HS-5 (cell line): ENCODE data around the gene SLC7A8.

ENCODE experiments used
- DNase-seq: peaks from one replicate; pipeline ENCODE4 v3.0.0-alpha.2; 2012; ENCODE audit warnings: low read depth

The SLC7A8 gene

DNA sequence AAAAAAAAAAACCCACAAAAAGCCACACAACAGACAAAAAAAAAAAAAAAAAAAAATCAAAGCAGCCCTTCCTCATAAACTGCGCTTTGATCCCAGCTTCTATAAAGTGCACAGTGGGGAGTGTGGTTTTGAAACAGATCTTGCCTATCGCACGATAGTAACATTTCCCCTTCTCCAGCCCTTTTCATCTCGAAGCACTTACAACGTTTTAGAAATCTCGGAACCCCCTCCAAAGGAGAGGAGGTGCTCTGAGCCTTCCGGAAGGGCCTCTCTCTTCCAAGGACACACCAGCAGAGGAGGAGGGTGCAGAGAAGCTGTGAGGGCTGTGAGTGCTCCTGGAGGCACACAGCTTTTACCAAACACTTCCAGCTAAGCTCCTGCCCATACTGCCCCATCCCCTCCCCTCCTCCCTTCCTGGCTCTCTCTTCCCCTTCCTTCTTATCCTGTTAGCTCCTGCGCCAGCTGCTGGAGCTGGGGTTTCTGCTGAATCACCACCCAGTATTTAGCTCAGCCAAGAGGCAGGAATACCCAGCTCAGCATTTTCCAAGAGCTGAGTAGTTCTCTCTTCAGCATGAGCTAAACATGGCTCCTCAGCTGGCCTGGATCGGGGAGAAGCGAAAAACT lies 28.4 kb downstream of the SLC7A8 start:
- DNase-seq = peak; percentile 52

DNA sequence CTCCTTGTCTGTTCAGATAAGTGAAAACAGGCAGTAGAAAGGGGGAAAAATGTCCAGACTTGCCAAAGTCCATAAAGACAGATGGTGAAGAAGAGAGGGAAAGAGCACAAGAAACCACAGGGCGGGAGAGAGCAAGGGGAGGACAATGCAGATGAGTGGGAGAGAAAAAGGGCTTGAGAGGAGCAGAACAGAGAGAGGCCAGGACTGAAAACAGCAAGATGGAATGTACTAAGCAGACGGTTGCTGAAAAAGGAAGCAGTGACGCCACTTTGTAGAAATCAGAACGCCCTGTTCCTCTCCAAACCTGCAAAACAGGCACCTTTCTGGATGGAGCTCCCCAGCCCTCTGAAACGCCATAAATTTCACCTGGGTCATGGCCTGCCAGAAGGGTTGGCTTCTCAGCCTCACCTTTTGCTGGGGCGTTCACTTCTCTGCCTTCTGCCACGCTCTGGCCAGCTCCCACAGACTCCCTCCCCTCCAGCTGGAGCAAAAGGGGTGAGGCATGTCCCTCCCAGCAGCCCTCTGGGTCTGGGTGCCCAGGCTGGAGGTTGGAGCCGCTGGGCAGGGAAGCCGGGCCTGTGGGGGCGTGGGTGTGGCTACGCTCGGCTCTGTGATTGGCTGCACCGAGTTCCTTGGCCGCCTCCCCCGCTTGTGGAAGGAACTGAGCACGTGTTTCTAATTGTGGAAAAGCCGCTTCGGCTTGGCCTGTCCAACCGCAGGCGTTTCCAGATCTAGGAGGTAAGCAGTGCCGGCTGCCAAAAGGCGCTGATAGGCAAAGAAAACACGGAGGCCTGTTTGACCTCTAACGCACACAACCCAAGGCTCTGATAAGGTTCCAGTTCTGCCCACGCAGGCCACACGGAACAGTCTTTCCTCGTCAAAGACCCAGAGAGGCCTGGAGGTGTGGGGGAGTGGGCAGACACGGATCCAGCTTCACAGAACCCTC lies 29.3 kb downstream of the SLC7A8 start:
- DNase-seq = no peak

DNA sequence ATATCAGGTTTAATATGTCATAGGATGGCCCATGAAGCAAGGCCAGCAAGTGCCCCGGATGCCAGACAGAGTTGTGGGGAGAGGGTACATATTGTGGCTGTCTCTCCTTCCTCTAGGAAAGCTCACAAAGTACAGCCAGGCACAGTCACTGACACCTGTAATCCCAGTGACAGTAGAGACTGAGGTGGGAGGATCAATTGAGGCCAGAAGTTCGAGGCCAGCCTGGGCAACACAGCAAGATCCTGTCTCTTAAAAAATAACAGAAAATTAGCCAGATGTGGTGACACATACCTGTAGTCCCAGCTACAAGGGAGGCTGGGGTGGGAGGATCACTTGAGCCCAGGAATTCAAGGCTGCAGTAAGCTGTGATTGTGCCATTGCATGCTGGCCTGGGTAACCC lies 32.1 kb downstream of the SLC7A8 start:
- DNase-seq = no peak

DNA sequence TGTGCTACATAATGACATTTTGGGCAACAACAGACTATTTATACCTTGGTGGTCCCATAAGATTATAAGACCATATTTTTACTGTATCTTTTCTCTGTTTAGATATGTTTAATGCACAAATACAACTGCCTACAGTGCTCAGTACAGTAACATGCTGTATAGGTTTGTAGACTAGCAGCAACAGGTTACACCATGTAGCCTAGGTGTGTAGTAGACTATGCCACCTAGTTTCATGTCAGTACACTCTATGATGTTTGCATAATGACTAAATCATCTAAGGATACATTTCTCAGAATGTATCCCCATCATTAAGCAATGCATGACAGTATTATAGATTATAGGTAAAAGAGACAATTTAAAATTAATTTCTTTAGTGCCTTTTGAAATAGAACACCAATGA lies 33.7 kb downstream of the SLC7A8 start:
- DNase-seq = no peak

DNA sequence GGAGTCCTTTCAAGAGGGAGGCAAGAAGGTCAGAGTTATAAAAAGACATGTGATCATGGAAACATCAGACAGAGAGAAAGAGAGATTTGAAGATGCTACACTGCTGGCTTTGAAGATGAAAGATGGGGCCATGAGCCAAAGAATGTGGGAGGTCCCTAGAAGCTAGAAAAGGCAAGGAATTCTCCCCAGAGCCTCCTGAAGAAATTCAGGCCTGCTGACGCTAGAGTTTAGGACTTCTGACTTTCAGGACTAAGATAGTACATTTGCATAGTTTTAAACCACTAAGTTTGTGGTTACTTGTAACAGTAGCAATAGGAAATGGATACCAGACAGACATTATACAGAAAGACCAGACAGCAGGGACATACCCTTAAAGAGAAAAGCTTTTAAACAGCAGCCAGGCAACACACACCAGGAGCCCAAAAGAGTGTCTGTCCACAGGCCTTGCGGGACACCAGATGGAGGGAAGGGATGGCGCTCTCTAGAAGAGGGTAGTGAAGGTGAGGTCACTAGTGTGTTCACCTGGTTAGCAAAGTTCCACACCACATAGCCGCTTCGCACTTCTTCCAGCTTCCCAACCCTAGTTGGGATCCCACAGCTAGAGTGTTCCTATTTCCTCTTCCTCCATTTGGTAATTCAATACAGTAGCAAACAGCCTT lies 34.7 kb downstream of the SLC7A8 start:
- no peak for DNase-seq

DNA sequence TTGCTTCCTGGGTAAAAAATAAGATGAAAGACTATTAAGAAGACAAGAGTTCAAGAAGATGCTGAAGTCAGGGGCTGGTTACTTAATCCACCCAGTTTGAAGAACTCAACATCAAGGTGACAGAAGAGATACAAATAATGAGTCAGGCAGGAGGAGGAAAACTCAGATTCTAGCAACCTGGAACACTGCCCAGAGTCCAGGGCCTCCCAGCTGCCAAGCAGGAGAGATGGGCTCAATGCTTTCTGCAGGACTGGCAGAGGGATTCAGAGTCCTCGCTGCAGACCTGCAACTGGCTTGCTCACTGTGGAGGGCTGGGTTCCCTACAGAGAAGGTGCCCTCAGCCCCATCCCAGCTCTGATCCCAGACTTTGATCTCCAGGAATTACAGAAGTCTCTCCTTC lies 35.8 kb downstream of the SLC7A8 start:
- no peak for DNase-seq

DNA sequence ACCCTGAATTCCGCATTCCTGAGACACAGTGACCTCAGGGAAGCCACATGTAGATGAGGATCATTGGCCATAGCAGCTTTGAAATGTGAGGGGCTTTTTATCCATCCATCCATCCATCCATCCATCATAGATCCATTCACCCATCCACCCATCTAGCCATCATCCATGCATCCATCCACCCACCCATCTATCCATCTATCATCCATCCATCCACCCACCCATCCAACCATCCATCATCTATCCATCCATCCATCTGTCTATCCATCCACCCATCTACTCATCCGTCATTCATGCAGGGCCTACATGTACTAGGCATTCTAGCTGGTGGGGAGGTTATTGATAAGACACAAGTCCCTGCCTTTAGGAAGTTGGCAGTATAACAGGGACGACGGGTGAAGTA lies 36.5 kb downstream of the SLC7A8 start:
- no peak for DNase-seq

DNA sequence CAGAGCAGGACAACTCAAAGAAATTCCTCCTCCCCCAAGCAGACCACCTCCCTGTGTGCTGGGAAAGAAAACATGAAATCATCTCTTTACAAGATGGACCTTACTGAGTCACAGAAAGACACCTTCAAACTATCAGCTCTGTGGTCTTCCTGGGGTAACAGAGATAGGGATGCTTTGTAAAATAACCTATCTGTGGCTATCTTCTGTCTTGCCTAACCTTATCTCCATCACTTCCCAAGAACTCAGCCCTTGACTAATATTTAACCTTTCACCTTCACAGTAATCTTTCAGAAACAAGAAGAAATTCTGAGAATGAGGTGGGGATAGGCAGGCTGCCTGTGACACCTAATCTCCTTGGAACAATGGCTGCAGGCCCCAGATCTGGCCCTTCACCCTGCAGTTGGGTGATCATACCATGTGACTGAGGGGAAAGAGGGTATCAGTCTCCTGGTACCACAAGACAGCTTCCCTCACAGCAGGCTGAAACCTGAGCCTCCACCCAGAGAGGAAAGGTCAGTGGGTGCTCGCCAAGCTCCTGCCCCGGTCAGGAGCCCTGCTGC lies 37.0 kb downstream of the SLC7A8 start:
- no peak for DNase-seq

DNA sequence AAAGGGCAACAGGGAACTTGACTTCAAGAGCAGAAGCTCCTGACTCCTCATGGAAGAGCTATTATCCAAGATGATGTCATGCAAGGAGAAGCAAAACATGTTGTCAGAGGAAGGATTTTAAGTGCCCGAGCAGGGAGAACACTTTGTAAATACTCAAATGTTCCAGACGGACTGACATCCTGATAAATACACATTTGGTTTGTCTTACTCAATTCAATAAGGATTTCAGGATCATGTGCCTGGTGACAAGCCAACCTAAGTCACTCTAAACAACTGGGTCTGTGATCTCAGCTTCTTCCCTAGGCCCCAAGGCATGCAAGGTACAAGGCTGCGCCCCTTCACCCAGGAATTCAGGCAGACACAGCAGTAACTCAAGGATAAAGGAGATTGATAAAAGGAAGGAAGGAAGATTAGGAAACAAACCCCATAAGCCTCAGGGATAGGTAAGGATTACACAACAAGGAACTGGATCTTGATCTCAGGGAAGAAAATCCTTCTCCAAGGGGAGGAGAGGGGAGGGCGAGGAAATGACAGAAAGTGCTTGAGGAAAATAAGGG lies 37.6 kb downstream of the SLC7A8 start:
- no peak for DNase-seq

DNA sequence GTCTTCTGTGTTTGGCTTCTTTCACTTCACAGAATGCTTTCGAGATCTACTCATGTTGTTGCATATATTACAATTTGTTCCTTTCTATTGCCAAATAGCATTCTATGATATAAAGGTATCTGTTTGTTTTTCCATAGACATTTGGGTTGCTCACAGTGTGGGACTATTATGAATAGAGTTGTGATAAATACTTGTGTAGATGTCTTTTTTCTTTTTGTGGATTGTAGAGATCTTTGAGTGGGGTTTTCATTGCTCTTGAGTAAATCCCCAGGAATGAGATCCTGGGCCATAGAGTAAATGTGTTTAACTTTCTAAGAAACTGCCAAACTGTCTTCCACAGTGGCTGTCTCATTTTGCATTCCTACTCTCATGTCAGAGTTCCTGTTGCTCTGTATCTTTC lies 39.5 kb downstream of the SLC7A8 start:
- DNase-seq = no peak

DNA sequence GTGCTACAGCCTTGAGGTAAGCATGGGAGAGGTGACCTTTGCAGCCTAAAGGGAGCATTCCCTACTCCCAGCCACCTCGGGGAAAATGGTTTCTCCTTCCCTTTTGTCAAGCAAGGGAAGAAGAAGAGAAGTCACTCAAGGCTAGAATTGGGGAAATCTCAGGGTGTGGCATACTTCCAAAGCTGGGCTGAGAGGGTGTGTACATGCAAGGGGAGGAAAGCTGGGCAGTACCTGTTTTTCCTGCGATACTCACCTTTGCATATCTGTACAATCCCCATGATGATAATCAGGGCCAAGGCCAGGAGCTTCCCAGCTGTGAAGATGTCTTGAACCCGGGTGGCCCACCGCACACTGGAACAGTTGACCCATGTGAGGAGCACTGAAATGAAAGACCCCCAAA lies 40.6 kb downstream of the SLC7A8 start:
- no peak for DNase-seq

DNA sequence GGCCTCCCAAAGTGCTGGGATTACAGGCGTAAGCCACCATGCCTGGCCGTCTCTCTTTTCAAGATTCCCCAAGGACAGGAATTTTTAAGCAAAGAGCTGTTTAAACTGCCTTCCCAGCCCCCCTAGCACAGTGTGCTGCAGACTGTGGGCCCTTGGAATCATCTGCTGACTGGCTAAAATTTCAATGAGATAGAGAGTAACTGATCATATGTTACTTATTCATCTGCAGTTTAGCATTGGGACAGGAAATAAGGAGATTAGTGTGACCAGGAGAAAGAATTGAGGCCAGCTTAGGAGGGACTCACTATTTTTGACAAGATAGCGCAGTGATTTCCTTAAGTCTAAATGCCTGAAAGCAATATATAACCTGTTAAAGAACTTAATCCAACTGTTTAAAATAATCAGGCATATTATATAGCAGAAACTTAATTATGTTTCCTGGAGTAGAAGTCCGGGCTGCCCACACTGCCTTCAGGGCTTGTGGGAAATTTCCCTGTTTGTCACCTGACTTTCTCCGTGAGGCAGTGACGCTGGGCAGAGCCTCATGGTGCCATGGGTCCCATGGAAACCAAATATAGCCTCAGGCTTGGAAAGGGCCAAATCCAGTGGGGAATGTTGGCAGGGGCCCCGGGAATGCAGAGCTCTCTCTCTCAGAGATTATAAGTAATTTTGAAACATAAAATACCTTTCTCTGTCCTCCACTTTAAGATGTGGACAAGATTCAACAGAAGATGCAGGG lies 41.6 kb downstream of the SLC7A8 start:
- DNase-seq = no peak

DNA sequence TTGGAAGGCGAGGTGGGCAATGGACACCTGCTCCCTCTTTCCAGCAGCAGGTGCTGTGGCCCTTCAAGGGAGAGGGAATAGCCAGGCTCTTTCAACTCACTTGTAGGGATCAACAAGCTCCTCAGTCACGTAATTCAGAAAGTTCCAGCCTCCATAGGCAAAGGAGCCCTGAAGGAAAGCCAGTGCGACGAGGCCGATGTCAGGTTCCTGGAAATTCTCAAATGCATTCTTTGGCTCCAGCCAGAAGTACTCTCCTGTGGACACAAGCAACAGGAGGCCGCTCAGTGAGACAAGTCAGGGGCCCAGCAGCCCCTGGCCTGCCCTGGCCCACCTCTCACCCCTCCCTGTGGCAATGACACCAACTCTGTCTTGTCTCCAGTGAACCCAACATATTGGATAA lies 43.1 kb downstream of the SLC7A8 start:
- DNase-seq = no peak

DNA sequence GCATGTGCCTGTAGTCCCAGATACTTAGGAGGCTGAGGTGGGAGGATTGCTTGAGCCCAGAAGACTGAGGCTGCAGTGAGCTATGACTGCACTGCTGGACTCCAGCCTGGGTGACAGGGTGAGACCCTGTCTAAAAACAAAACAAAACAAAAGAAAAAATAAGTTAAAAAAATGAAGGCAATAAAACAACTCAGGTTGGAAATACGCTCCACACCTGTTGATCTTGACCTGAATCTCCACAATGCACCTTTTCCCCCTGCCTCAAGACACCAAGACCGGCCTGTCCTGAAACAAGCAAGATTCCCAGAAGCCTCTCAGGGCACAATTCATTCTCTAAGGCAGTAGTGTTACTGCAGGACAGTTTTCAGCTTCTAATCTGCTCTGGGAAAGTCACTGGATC lies 43.6 kb downstream of the SLC7A8 start:
- DNase-seq = no peak

DNA sequence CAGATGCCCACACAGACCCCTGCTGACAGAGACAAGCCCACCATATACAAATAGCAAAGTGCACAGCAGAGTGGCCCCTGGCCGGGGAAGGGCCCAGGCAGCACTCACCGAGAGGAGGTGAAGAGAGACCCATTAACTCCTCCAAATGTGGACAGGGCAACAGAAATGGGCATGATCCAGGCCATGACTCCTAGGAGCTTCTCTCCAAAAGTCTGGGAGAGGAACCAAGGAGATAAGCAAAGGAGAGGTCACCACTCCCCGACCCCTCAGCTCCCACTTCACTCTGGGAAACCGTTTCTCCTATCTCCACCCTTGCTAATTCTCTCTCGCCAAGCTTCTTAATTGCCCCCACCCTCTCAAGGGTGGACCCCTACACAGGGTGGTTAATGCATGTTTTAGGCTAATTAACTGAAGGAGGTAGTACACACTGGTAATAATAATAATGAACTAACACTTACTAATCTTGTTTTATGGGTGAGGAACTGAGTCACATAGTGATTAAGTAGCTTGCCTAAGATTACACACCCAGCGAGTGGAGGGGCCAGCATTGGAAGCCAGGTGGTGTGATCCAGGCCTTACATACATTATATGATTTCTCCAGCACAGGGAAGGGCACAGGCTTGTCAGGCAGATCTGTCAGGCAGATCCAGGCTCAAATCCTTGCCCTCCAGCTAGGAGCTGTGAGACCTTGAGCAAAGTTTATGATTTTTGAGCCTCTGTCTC lies 45.5 kb downstream of the SLC7A8 start:
- DNase-seq = no peak

DNA sequence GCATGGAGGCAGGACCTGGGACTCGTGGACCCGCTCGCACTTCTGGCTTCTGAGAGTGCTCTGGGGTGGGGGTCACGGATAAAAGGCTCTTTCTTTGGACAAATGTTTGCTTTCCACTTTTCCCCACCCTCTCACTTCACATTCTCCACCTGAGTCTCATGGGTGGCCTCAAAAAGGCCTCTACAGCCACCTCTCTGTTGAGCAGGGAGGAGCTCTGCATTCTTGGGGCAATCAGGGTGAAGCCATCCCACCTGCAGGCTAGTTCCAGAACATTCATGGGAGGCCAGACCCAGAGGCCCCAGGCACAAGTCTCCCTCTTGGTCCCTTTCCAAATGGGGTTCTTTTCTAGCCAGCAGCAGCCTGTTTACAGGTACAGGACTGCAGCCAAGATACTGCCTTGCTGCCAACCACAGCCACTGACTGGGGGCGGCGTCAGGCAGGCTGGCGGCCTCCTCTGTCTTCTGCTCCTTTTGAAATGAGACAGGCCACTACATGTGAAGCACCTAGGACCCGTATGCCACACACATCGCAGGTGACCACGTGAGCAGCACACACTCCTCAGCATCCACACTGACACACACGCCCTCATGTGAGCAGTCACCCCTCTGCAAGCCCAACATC lies 46.2 kb downstream of the SLC7A8 start:
- DNase-seq = no peak

DNA sequence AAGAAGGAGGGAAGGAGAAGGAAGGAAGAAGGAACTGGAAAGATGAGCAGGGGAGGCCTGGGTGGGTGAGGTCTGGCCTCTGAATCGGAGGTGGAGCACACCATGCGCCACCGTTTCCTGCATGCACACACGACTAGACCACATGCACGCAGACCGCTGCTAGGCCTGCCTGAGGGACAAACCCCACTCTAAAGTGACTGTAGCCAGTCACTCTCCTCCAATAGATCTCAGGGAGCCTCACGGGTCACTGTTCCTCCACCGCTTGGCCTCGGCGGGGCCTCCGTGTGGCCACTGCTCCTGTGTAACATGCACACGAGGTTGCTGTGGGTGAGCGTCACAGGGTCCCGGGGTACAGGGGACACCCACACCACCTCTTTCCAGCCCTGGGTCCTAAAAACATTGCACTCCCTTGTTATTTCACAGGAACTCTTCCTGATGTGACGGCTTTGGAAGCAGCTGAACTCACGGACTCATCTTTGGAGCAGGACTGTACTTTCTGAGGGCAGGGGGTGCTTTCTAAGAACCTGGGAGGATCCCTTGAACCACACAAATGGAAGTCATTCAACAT lies 46.8 kb downstream of the SLC7A8 start:
- no peak for DNase-seq

DNA sequence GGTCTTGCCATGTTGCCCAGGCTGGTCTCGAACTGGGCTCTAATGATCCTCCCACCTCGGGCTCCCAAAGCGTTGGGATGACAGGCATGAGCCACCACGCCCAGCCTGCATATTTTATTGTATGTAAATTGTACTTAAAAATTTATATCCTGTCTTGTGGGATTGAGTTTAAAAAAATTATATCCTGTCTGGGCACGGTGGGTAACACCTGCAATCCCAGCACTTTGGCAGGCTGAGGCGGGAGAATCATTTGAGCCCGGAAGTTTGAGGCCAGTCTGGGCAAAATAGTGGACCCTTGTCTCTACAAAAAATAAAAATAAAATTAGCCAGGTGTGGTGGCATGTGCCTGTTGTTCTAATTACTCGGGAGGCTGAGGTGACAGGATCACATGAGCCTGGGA lies 50.5 kb downstream of the SLC7A8 start:
- no peak for DNase-seq

DNA sequence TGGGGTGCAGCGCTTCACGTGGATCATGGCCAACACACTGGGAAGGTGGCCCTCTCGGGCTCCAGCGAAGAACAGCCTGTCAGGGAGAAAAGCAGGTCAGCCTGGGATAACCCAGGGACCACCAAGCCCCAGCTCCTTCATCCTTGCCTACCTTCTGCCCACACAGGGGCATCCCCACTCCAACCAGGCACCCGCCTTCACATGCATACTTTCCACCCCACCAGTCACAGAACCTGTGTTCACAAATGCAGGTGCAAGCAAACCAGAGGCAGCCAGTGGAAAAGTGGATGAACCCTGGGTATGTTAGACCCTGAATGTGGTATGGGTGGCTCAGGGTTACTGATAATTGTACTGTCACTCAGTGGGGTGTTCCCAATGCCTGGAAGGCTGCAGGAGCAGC lies 52.0 kb downstream of the SLC7A8 start:
- DNase-seq = no peak

DNA sequence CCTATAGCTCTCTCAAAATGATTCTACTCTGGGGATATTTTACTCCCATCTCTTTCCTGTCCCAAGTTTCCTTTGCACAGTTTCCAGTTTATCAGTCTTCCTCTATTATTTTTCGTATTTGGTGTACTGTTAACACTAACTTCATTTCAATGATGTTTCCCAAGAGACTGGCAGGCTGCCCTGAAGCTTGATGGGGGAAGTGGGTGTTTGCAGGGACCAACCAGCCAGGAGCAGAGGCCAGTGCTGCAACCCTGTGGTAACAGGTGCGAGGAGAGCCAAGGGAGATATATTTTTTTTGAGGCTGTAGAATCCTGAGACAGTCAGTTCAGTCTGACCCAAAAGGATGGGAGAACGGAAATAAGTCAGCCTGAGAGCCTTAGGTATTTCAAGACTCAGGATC lies 52.6 kb downstream of the SLC7A8 start:
- no peak for DNase-seq
